Mesendoderm (in vitro differentiated cells): ENCODE results near the gene PPP1R3G.

Experiments used
- DNase-seq: peaks from one replicate; pipeline ENCODE4 v3.0.0; 2013
- H2AK5ac ChIP-seq: 2 replicates; pipeline ENCODE4 v1.6.1; 2013; ENCODE audit warnings: low read length, inconsistent platforms
- H2BK120ac ChIP-seq: 2 replicates; pipeline ENCODE4 v1.6.1; 2013; ENCODE audit warnings: low read depth, mild to moderate bottlenecking, low read length, moderate library complexity, mixed read lengths
- H2BK15ac ChIP-seq: replicated peaks from 2 replicates; pipeline ENCODE4 v1.6.1; 2013; ENCODE audit warnings: low read depth, mild to moderate bottlenecking, moderate library complexity
- H2BK5ac ChIP-seq: 2 replicates; pipeline ENCODE4 v1.6.1; 2013; ENCODE audit warnings: low read length, inconsistent platforms
- H3K18ac ChIP-seq: 2 replicates; pipeline ENCODE4 v1.6.1; 2013; ENCODE audit warnings: mild to moderate bottlenecking, low read length, mixed read lengths
- H3K23ac ChIP-seq: one replicate; pipeline ENCODE4 v1.6.1; 2013; ENCODE audit warnings: low read length
- H3K27ac ChIP-seq: 2 replicates; pipeline ENCODE4 v1.5.1; 2013; ENCODE audit warnings: low read depth, mild to moderate bottlenecking, inconsistent platforms, low read length, moderate library complexity
- H3K27me3 ChIP-seq: 2 replicates; pipeline ENCODE4 v1.6.1; 2013; ENCODE audit warnings: low read length, control low read depth, mild to moderate bottlenecking, inconsistent platforms; ENCODE audit not compliant: insufficient read depth, poor library complexity
- H3K36me3 ChIP-seq: 2 replicates; pipeline ENCODE4 v1.6.1; 2013; ENCODE audit warnings: low read length, inconsistent platforms; ENCODE audit not compliant: control insufficient read depth, insufficient read depth
- H3K4ac ChIP-seq: one replicate; pipeline ENCODE4 v1.6.1; 2013; ENCODE audit warnings: low read depth, mild to moderate bottlenecking, low read length, moderate library complexity
- H3K4me1 ChIP-seq: 2 replicates; pipeline ENCODE4 v1.6.1; 2013; ENCODE audit warnings: low read depth, low read length, inconsistent platforms; ENCODE audit not compliant: control insufficient read depth
- H3K4me2 ChIP-seq: 2 replicates; pipeline ENCODE4 v1.6.1; 2013; ENCODE audit warnings: low read length
- H3K4me3 ChIP-seq: 2 replicates; pipeline ENCODE4 v1.5.1; 2013; ENCODE audit warnings: mild to moderate bottlenecking, low read length
- H3K56ac ChIP-seq: one replicate; pipeline ENCODE4 v1.6.1; 2013; ENCODE audit warnings: low read length
- H3K79me1 ChIP-seq: 2 replicates; pipeline ENCODE4 v1.6.1; 2013; ENCODE audit warnings: low read length, inconsistent platforms
- H3K79me2 ChIP-seq: 2 replicates; pipeline ENCODE4 v1.6.1; 2013; ENCODE audit warnings: mild to moderate bottlenecking, low read length; ENCODE audit not compliant: control insufficient read depth, insufficient read depth
- H3K9ac ChIP-seq: 2 replicates; pipeline ENCODE4 v1.6.1; 2013; ENCODE audit warnings: low read length, inconsistent platforms
- H4K5ac ChIP-seq: one replicate; pipeline ENCODE4 v1.6.1; 2013; ENCODE audit warnings: low read length
- H4K8ac ChIP-seq: one replicate; pipeline ENCODE4 v1.6.1; 2013; ENCODE audit warnings: low read depth, mild to moderate bottlenecking, control low read depth, low read length, moderate library complexity
- WGBS: extraction: QIAGEN DNeasy Blood & Tissue Kit; methylation state at CpG from one replicate; pipeline ENCODE4 v1.1.7; 2013; ENCODE audit warnings: low lambda C conversion rate, missing lambda C conversion rate; ENCODE audit not compliant: insufficient coverage; ENCODE audit errors: extremely low coverage; 5-methylcytosine and 5-hydroxymethylcytosine counted together

The PPP1R3G gene

DNA sequence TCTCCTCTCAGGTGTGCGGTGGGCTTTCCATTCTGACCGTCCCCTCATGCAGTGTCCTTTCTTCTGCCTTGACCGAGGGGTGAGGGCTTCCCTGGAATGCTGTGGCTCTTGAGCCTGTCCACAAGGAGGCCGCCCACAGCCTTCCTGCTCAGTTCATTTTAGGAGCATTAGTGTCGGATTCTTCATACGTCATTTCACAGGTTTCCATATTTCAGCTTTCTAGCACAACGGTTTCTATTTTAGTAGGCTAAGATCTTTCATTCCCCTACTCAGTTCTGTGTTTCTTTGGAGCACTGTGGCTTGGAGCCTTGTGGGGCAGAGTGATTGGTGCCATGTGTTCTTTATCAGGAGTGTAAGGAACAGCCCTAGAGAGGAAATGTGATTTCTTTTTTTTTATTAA is 5.5 kb downstream of the PPP1R3G start:
- Histone ChIP-seq H2BK120ac (no peak overlapping the region), H3K18ac (no peak overlapping the region), H3K79me1 (no peaks in the 10 kb centered on the region), H3K27ac (no peak overlapping the region), H3K79me2 (no peaks in the 10 kb centered on the region), H2BK5ac (no peak overlapping the region), H3K4me2 (no peak overlapping the region), H3K4ac (no peak overlapping the region), H3K4me1 (no peaks in the 10 kb centered on the region), H3K56ac (no peak overlapping the region), H3K23ac (no peak overlapping the region), H2BK15ac (no peak overlapping the region), H3K36me3 (no peaks in the 10 kb centered on the region), H3K9ac (no peak overlapping the region), H3K27me3 (peaks cover 13% of the 10 kb centered on the region), H4K8ac (no peak overlapping the region), H4K5ac (no peak overlapping the region), H2AK5ac (no peak overlapping the region), H3K4me3 (no peak overlapping the region)
- no CpG with 5 or more reads among the region's 7 CpGs for WGBS
- no peak for DNase-seq

DNA sequence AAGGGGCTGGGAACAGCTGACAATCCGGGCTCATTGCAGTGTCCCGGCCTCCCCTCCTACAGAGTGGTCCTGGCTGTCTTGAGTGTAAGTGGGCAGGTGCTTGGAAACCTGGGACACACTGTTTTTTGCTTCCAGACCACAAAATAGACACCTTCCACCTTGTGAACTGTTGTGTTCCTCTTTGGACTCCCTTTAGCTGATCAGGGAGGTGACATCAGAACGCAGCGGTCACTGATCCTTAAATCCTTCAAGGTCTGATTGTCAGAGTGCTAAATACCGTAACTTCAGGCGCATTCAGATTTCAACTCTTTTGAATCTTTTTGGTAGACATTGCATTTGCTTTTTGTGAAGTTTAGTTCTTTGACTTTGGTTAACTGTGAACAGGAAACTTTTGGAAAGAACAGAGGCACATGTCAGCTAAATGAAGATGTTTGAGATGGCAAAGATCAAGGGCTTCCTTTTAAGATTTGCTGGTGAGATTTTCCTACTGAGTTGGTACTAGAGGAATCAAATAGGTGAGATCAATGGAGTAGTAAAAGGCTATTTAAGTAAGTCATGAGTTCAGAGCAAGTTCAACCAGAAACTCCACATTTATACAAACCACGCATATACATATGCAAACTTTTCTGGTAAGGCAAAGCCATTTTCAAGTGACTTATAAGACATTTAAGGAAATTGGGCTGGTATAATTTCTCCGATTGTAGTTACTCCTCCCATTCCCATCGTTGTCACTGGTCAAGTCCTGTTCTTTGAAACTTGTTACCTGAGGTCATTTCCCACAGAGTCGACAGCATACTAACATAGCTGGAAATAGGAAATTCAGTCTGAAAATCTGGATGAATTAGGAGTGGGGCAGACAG is 6.3 kb downstream of the PPP1R3G start:
- Histone ChIP-seq H3K79me2 (no peaks in the 10 kb centered on the region), H2BK15ac (no peak overlapping the region), H3K4me1 (no peaks in the 10 kb centered on the region), H3K4ac (no peak overlapping the region), H3K4me2 (no peak overlapping the region), H3K36me3 (no peaks in the 10 kb centered on the region), H3K18ac (no peak overlapping the region), H3K9ac (no peak overlapping the region), H3K79me1 (no peaks in the 10 kb centered on the region), H2BK5ac (no peak overlapping the region), H4K8ac (no peak overlapping the region), H3K4me3 (no peak overlapping the region), H2AK5ac (no peak overlapping the region), H2BK120ac (no peak overlapping the region), H3K27me3 (peaks cover 6% of the 10 kb centered on the region), H3K56ac (no peak overlapping the region), H4K5ac (no peak overlapping the region), H3K27ac (no peak overlapping the region), H3K23ac (no peak overlapping the region)
- no CpG with 5 or more reads among the region's 10 CpGs for WGBS
- DNase-seq: no peak

DNA sequence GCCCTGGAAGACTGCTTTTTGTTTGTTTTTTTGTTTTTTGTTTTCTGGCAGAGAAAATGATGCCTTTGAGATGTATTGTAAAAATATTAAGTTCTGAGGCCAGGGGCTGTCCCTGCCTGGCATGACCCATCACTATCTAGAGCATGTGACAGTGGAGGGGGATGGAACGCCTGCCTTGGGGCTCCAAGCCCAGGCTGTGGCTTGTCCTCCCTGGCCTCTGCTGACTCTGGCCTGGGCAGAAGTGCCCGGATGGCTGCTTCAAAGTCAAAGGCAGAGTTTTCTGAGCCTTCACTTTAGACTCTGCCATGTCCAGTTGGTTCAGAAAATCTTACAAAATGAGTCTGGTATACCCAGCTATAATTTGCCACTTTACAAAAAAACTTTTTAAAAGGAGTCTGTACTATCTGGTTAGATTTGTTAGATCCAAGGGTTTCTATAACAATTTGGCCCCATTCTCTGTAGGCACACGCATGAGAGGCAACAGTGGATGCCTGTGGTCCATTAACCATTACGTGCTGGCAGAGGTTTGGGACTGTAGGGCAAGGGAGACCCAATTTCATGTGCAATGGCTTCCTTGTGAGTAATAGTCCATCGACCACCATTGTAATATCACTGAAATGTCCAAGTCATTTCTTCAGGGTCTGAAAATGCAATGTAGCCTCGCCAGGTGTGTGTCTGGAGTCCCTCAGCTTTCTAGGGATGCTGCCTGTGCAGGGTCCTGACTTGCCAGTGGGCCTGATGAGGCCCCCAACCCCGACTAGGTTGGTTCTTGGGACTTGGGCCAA is 8.3 kb downstream of the PPP1R3G start:
- no peak overlapping the region for H2BK15ac ChIP-seq
- H3K27me3 ChIP-seq: no peaks in the 10 kb centered on the region
- no CpG with 5 or more reads among the region's 7 CpGs for WGBS
- H3K4me2 ChIP-seq: no peak overlapping the region
- DNase-seq: no peak
- H3K56ac ChIP-seq: no peak overlapping the region
- H3K4ac ChIP-seq: no peak overlapping the region
- H3K18ac ChIP-seq: no peak overlapping the region
- no peak overlapping the region for H3K23ac ChIP-seq
- H3K36me3 ChIP-seq: no peaks in the 10 kb centered on the region
- H3K79me2 ChIP-seq: no peaks in the 10 kb centered on the region
- H3K4me3 ChIP-seq: no peak overlapping the region
- H3K27ac ChIP-seq: no peak overlapping the region
- no peak overlapping the region for H3K9ac ChIP-seq
- H3K79me1 ChIP-seq: no peaks in the 10 kb centered on the region
- no peak overlapping the region for H2BK5ac ChIP-seq
- H3K4me1 ChIP-seq: no peaks in the 10 kb centered on the region
- no peak overlapping the region for H4K5ac ChIP-seq
- H2AK5ac ChIP-seq: no peak overlapping the region
- no peak overlapping the region for H4K8ac ChIP-seq
- H2BK120ac ChIP-seq: no peak overlapping the region

DNA sequence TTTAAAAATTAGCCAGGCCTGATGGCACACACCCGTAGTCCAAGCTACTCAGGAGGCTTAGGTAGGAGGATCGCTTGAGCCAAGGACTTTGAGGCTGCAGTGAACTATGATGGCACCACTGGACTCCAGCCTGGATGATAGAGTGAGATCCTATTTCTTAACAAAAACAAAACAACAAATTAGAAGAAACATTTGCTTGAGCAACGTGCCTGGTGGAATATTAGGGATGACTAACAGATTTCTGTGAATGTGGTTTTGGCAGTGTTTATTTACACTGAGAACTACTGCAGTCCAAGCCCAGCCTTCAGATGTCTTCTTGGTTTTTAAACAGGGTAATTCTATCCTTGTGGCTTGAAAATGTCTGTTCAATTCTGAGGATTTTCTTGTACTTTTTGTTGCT is 9.2 kb downstream of the PPP1R3G start:
- DNase-seq: no peak
- Histone ChIP-seq H3K23ac (no peak overlapping the region), H3K79me1 (no peaks in the 10 kb centered on the region), H3K36me3 (no peaks in the 10 kb centered on the region), H3K4me1 (no peaks in the 10 kb centered on the region), H3K27ac (no peak overlapping the region), H3K27me3 (no peaks in the 10 kb centered on the region), H4K8ac (no peak overlapping the region), H2BK15ac (no peak overlapping the region), H3K4ac (no peak overlapping the region), H3K4me3 (no peak overlapping the region), H3K18ac (no peak overlapping the region), H3K9ac (no peak overlapping the region), H3K79me2 (no peaks in the 10 kb centered on the region), H2BK5ac (no peak overlapping the region), H3K56ac (no peak overlapping the region), H2BK120ac (no peak overlapping the region), H3K4me2 (no peak overlapping the region), H2AK5ac (no peak overlapping the region), H4K5ac (no peak overlapping the region)
- no CpG with 5 or more reads among the region's 3 CpGs for WGBS

DNA sequence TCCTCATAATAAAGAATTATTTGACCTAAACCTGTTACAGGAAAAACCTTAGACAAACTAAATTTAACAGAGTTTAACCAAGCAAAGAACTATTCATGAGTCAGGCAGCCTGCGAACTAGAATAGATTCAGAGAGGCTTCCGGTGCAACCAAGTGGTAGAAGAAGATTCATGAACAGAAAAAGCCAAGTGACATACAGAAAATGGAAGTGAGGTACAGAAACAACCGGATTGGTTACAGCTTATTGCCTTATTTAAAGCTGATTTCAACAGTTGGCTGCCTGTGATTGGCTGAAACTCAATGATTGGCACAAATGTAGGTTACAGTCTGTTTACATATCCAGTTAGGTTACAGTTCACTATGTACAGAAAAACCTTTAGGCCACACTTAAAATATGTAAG is 10.1 kb downstream of the PPP1R3G start:
- Histone ChIP-seq H3K36me3 (no peaks in the 10 kb centered on the region), H3K4ac (no peak overlapping the region), H2AK5ac (no peak overlapping the region), H3K23ac (no peak overlapping the region), H3K79me1 (no peaks in the 10 kb centered on the region), H3K79me2 (no peaks in the 10 kb centered on the region), H3K9ac (no peak overlapping the region), H2BK15ac (no peak overlapping the region), H3K18ac (no peak overlapping the region), H3K4me1 (no peaks in the 10 kb centered on the region), H4K8ac (no peak overlapping the region), H3K27ac (no peak overlapping the region), H4K5ac (no peak overlapping the region), H2BK5ac (no peak overlapping the region), H3K56ac (no peak overlapping the region), H2BK120ac (no peak overlapping the region), H3K4me3 (no peak overlapping the region), H3K27me3 (no peaks in the 10 kb centered on the region), H3K4me2 (no peak overlapping the region)
- DNase-seq: no peak
- WGBS: no CpG with 5 or more reads among the region's 3 CpGs
